MM.1S (cell line): ENCODE results near the gene ZNF609.

Experiments
- CTCF ChIP-seq: fragments of 300-600 bp; sonication (generic); IDR thresholded peaks from 2 replicates; pipeline ENCODE4 v1.5.1; 2016; ENCODE audit warnings: antibody characterized with exemption, low read length, mixed read lengths
- EZH2 ChIP-seq: fragments of 300-600 bp; sonication (generic); optimal IDR thresholded peaks from 2 replicates; pipeline ENCODE3; 2017; ENCODE audit warnings: low read depth, mild to moderate bottlenecking, antibody characterized with exemption, low read length, mixed read lengths
- EZH2phosphoT487 ChIP-seq: fragments of 300-600 bp; sonication (generic); IDR thresholded peaks from 2 replicates; pipeline ENCODE4 v1.6.1; 2018; ENCODE audit warnings: antibody characterized with exemption, low read length

DNA sequence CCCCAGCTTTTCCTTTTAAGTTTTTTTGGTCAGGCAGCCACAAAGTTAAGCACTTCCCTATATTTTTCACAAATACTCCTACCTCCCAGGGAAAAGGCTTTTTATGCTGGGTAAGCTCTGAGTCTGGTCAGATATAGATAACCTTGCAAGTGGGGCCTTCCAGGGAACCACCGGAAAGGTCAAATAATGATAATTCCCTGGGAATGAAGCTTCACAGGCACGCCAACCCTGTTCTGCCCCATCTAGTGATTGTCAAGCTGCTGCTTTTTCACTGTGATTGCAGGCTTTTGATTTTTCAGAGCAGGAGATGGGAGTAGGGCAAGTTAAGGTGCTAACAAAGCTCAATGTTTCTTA is 121.0 kb downstream of the ZNF609 start:
- no peak for TF ChIP-seq CTCF
- no peak for TF ChIP-seq EZH2phosphoT487
- TF ChIP-seq EZH2 = no peak
